Stimulated activated CD4-positive, alpha-beta T cell treated with anti-CD3 and anti-CD28 coated beads, Interleukin-1b, Interleukin-23, amount 100 ng/mL, for 24 hours (primary cell): ENCODE measurements around the gene TRPM2.
"Not testable (repeated sequence)": the region's sequence is repeated elsewhere in the genome, so short reads cannot be mapped to it uniquely, and the experiment has no call there.

Source experiments
- DNase-seq, 4 experiments: peaks; one replicate each; pipeline ENCODE4 v3.0.0-alpha.2; 2020; ENCODE audit warnings: low read depth in 4 of 4, low spot score in 1 of 4

TRPM2 gene

GRCh38 chr21:44354001-44354405 lies 582 bp downstream of the TRPM2 start:
- DNase-seq, result no peak

GRCh38 chr21:44354775-44355771 lies 1.7 kb downstream of the TRPM2 start:
- DNase-seq, result no peak

GRCh38 chr21:44356160-44356559 lies 2.7 kb downstream of the TRPM2 start:
- no peak for DNase-seq

- no peak for DNase-seq
These were observed 3.2 kb downstream of the TRPM2 start for GRCh38 chr21:44356636-44357035.

- no peak for DNase-seq
These were observed 3.8 kb downstream of the TRPM2 start for GRCh38 chr21:44357064-44357837.

GRCh38 chr21:44359396-44359795 lies 6.0 kb downstream of the TRPM2 start:
- DNase-seq, result no peak

GRCh38 chr21:44360159-44360558 lies 6.7 kb downstream of the TRPM2 start:
- no peak for DNase-seq

GRCh38 chr21:44361903-44362302 lies 8.5 kb downstream of the TRPM2 start:
- not testable (repeated sequence) for DNase-seq

GRCh38 chr21:44363278-44363677 lies 9.9 kb downstream of the TRPM2 start:
- DNase-seq, result no peak

- no peak for DNase-seq
These were observed 11.0 kb downstream of the TRPM2 start for GRCh38 chr21:44364151-44365053.

GRCh38 chr21:44365251-44365966 lies 12.0 kb downstream of the TRPM2 start:
- no peak for DNase-seq

- DNase-seq, result no peak
These were observed 12.7 kb downstream of the TRPM2 start for GRCh38 chr21:44365967-44366585.

- DNase-seq, result no peak
These were observed 13.3 kb downstream of the TRPM2 start for GRCh38 chr21:44366586-44367211.

- no peak for DNase-seq
These were observed 15.5 kb downstream of the TRPM2 start for GRCh38 chr21:44368711-44369446.

GRCh38 chr21:44370027-44370735 lies 16.8 kb downstream of the TRPM2 start:
- no peak for DNase-seq

GRCh38 chr21:44370786-44371410 lies 17.5 kb downstream of the TRPM2 start:
- no peak for DNase-seq

GRCh38 chr21:44371596-44371995 lies 18.2 kb downstream of the TRPM2 start:
- DNase-seq, result no peak

GRCh38 chr21:44372616-44373015 lies 19.2 kb downstream of the TRPM2 start:
- DNase-seq, result no peak
